Keratinocyte (primary cell): ENCODE measurements around the gene SLC17A2.

Experiments used
- EZH2 ChIP-seq: IDR thresholded peaks from one replicate; pipeline ENCODE4 v1.6.1; 2012; ENCODE audit warnings: inconsistent platforms, mild to moderate bottlenecking, low read length, moderate library complexity
- TF ChIP-seq, protein P1 (sequence below), 3 experiments: IDR thresholded peaks in 1 of 3; conservative IDR thresholded peaks in 1 of 3; optimal IDR thresholded peaks in 1 of 3; 2 replicates in 2 of 3; 3 replicates in 1 of 3; pipeline versions ENCODE3 to v1.5.1; 2011; ENCODE audit warnings: low read length in 3 of 3, mild to moderate bottlenecking in 3 of 3, moderate library complexity in 2 of 3, control low read depth in 1 of 3, inconsistent platforms in 1 of 3; ENCODE audit not compliant: insufficient read depth in 2 of 3; ENCODE audit errors: extremely low read depth in 1 of 3

- TF ChIP-seq, protein P1, sequence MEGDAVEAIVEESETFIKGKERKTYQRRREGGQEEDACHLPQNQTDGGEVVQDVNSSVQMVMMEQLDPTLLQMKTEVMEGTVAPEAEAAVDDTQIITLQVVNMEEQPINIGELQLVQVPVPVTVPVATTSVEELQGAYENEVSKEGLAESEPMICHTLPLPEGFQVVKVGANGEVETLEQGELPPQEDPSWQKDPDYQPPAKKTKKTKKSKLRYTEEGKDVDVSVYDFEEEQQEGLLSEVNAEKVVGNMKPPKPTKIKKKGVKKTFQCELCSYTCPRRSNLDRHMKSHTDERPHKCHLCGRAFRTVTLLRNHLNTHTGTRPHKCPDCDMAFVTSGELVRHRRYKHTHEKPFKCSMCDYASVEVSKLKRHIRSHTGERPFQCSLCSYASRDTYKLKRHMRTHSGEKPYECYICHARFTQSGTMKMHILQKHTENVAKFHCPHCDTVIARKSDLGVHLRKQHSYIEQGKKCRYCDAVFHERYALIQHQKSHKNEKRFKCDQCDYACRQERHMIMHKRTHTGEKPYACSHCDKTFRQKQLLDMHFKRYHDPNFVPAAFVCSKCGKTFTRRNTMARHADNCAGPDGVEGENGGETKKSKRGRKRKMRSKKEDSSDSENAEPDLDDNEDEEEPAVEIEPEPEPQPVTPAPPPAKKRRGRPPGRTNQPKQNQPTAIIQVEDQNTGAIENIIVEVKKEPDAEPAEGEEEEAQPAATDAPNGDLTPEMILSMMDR (optimal IDR thresholded peaks at IDR 0.05 in 1 of 3, IDR thresholded peaks at IDR 0.05 in 1 of 3, conservative IDR thresholded peaks at IDR 0.05 in 1 of 3; ENCODE audit: extremely low read depth in 1 of 3, insufficient read depth in 2 of 3, low read length in 3 of 3), result no peak
- TF ChIP-seq EZH2, result no peak
Observed at GRCh38 chr6:25886066-25886465, 44.4 kb downstream of the SLC17A2 start.
